CD4-positive, alpha-beta T cell treated with Interleukin-4 for 1 hour (primary cell): ENCODE data around the gene UFSP2.
A peak's percentile ranks its signal among the peaks of the same experiment; 100 is the strongest.

Experiments used
- DNase-seq, 2 donors: peaks; one replicate each; pipeline ENCODE4 v3.0.0-alpha.2; 2020 to 2022

Gene UFSP2

GRCh38 chr4:185426960-185427688, 1.4 kb upstream of the UFSP2 start:
- no peak for DNase-seq

GRCh38 chr4:185424905-185425646, 688 bp downstream of the UFSP2 start:
- DNase-seq, result peak in 1 of 2 donors; percentile 12

DNA sequence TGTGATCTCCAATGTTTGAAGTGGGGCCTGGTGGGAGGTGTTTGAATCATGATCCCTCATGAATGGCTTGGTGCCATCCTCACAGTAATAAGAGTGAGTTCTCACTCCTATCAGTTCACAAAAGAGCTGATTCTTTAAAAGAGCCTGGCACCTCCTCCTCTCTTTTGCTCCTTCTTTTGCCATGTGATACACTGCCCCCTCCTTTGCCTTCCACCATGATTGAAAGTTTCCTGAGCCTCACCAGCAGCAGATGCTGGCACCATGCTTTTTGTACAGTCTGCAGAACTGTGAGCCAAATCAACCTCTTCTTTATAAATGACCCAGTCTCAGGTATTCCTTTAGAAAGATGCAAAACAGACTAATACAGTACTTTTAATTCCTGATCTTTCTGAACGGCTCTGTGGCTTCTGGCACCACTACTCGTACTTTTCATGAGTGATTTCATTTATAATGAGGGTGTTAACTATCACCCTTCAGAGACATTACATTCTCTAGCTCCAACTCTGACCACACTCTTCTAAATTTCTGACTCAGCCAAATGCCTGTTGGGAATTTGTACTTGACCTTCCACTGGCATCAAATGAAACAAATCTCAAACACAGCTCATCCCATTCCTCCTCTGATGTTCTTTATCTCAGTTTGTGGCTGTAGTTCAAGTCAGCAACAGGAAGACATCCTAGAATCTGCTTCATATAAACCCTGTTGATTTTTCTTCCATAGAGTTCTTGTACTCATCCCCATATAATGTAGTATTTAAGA, 4.2 kb downstream of the UFSP2 start:
- no peak for DNase-seq

DNA sequence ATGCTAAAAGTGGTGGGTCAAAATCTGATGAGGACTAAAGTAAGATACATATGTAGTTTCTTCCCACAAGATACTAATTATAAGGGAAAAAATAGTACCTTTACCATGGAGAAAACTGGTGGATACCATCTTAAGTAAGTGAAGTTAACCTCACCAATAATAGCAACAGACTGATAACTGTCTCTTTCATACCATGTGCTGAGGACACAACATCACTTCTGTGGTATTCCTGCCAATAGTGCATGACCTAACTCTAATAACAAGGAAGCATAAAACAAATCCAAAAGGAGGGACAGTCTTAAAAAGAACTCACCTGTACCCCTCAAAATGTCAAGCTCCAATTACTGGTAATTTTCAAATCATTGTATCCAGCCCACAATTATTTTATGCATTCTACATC, 8.8 kb downstream of the UFSP2 start:
- DNase-seq, result no peak

GRCh38 chr4:185412412-185412811, 13.4 kb downstream of the UFSP2 start:
- DNase-seq, result no peak

DNA sequence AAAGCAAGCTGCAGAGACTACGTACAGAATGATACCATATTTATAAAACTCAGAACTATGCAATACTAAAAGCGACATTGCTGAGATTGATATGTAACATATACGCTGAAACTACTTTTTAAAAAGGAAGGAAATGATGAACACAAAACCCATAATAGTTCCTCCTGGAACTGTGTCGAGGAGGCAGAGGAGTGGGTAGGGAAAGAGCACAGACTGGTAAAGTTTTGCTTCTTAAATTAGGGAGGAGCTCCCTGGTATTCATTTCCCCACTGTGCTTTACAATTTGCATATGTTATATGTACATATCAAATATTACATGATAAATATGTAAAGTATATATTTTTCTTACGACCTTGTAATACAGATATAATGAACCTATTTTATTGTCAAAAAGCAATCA, 13.9 kb downstream of the UFSP2 start:
- no peak for DNase-seq

DNA sequence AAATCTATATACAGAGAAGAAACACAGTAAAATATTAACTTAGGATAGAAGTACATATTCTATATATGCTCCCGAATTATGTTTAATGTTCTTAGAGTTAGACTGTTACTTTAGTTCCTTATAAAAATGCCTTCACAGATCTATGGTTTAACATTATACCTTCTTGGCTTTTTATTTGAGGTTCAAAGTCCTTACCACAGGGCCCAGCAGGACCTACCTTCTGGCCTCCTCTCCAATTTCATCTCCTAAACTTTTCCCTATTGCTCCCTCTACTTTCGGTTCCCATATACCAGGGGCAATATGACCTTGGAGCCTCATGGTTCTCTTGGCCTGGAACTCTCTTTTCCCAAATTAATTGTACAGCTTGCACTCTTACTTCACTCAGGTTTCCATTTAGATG, 17.3 kb downstream of the UFSP2 start:
- DNase-seq, result no peak

- no peak for DNase-seq
Observed at GRCh38 chr4:185405296-185405999, 20.3 kb downstream of the UFSP2 start.

- no peak for DNase-seq
Observed at GRCh38 chr4:185404031-185404430, 21.7 kb downstream of the UFSP2 start.

DNA sequence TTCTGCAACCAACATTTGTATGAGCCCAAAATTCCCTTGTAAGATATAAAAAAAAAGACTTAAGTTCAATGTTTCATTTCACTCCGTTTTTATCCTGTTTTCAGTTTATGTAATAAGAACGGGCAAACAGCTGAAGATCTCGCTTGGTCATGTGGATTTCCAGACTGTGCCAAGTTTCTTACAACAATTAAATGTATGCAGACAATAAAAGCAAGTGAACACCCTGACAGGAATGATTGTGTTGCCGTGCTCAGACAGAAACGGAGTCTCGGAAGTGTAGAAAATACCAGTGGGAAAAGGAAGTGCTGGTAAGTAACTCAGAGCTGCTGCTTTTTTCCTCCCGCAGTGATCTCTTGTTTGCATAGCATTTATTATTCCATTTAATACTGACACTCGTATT, 26.3 kb downstream of the UFSP2 start:
- DNase-seq, result no peak

DNA sequence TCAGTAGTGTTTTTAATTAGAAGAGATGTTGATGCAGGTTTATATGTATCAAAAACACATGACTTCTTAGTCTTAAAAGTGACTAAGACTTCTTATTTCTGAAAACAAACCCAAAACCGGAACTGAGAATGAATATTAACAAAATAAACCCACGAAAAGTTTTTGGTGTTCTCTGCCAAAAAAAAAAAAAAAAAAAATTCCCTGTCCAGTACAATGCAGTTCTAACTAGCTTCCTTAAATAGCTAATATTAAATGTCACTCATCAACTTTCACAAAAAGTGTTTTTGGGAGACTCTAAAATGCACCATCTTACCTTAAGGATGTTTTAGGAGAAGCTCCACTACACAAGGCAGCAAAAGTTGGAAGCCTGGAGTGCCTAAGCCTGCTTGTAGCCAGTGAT, 27.1 kb downstream of the UFSP2 start:
- DNase-seq, result no peak

- no peak for DNase-seq
Observed at GRCh38 chr4:185396724-185397385, 28.9 kb downstream of the UFSP2 start, which contains the start of gene ANKRD37. TSS of gene ANKRD37 (plus strand) at chr4:185396841. CDS start at chr4:185396924, 83 bp downstream.

DNA sequence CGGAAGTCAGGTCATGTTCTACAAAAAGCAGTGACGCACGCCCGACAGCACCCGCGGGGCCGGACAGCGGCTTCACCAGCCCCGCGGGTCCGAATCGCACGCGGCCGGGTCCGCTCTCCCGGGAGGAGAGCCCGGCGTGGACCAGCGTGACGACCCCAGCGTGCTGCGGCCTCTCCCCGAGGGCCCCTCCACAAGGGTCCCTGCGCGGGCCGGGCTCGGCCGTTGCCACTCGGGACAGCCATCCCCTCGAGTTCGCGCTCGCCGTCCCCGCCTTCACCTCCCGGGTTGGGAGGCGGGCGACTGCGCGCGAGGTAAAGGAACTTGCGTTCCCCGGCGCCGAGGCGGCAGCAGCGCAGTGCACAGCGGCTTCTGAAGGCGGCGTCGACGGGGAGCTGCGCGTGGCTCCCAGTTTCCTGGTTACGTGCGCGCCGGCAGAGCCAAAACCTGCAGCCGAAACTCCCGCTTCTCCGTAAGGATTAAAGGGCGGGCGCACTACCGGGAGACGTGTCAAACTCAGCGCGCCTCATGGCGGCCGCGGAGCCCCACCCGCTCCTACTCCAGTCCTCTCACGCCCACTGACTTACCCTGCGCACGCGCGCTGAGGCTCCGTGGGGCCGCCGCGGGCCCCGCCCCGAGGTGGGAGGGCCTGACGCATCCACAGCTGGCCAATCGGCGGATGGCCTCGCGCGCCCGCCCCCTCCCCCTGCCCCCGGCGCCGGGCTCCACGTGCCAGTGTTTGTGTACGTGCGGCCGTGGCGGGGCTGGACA, 29.6 kb downstream of the UFSP2 start:
- DNase-seq, result peak; percentile 97

- DNase-seq, result peak in 1 of 2 donors; percentile 48
Observed at GRCh38 chr4:185395238-185395955, 30.4 kb downstream of the UFSP2 start, which contains the start of gene LRP2BP. TSS of gene LRP2BP (minus strand) at chr4:185395924. CDS start at chr4:185378186, 17,738 bp downstream.

DNA sequence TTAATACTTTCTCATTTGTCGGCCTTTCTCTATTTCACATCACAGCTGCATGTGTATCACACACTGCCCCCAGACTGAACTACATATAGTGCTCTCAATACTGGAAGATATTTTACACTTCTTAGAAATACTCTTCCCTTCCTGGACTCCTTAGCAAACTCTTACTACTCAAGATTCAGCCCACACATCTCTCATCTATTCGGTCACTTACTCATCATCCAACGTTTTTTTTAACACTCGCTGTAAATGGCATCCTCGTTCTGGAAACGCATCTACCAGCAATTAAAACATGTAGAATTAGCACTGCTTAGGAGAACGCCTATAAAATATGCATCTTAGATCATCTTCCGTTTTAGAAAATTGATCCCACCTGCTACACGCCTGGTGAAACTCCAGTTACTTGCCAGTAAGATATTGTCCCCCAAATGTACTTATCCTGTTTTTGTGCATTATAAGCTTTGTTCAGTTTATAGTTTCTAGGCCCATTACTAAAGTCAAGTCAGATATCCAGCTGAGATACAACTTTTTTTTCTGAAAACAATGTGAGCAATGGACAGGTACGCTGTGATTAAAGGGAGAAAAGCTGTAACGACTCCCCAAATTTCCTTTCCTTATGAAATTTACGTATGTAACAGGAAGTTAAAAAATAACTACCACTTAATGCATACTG, 31.1 kb downstream of the UFSP2 start:
- peak in 1 of 2 donors; percentile 6 for DNase-seq

- no peak for DNase-seq
Observed at GRCh38 chr4:185392156-185392555, 33.6 kb downstream of the UFSP2 start.

DNA sequence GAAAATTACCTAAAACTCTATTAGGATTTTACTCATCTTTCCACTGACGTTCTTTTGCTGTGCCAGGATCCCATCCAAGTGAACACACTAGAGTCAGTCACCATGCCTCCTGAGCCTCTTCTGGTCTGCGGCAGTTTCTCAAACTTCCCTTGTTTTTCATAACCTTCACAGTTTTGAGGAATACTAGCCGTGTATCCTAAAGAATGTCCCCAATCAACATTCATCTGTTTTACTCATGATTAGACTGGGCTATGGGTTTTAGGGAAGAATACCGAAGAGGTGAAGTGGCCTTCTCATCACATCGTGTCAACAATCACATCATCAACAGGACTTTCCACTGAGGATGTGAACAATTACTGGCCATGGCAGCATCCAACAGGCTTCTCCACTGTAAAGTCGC, 34.8 kb downstream of the UFSP2 start:
- DNase-seq, result no peak

- DNase-seq, result no peak
Observed at GRCh38 chr4:185387957-185388356, 37.8 kb downstream of the UFSP2 start.

DNA sequence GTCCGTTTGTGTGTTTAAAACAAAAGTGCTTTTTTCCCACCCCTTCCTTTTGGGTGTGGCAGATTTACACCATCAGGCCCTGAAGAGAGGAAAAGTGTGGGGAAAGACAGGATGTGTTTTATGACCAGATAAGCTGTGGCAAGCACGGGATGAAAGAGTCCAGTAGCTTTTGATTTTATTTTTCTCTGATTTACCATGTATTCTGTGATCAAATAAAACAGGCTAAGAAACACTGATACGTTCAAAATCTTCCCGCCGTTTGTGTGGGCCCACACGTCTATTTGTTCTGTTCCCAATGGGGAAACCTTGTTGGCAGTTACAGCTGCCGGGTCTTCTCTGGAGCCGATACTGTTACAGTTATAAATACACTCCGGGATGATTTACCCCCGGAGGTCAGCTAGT, 40.8 kb downstream of the UFSP2 start:
- DNase-seq, result no peak

GRCh38 chr4:185384061-185384460, 41.7 kb downstream of the UFSP2 start:
- DNase-seq, result no peak
